ENCODE data around the gene CLDN17. TPM values are rescaled to one million over a fixed set of nuclear protein-coding genes. Genes with fewer than 3 reads are reported as not detected.

CLDN17 gene
- total RNA-seq, 1 experiment from 2014 or later: not detected

GRCh38 chr21:30200000-30200399 is 33.4 kb upstream of the CLDN17 start:
- H3K4me3 ChIP-seq (ENCODE audit: low read depth, low read length): no peak overlapping the region
- POLR2A ChIA-PET: no interaction called here
- Mint-ChIP-seq H3K4me1 (ENCODE audit: low read depth, unreplicated experiment) (no peaks in the 10 kb centered on the region), H3K27me3 (ENCODE audit: insufficient read depth, unreplicated experiment) (peaks cover 3% of the 10 kb centered on the region), H3K9me3 (ENCODE audit: unreplicated experiment) (no peaks in the 10 kb centered on the region), H3K4me3 (ENCODE audit: unreplicated experiment) (no peak overlapping the region), H3K27ac (ENCODE audit: unreplicated experiment) (no peak overlapping the region), H3K36me3 (ENCODE audit: insufficient read depth, unreplicated experiment) (no peaks in the 10 kb centered on the region)
- intact Hi-C loops (cut with micrococcal nuclease; ENCODE audit: unreplicated experiment): loop anchor here (5.0 kb wide), 1 partner anchor 593 kb away; no protein-coding TSS in a partner anchor
- no peaks in the 10 kb centered on the region for H3K27me3 ChIP-seq (replicated peaks; ENCODE audit: control insufficient read depth, insufficient read depth, low read length)
- H3K4me1 ChIP-seq: no peaks in the 10 kb centered on the region
- no peaks in the 10 kb centered on the region for H3K9me3 ChIP-seq
- TF ChIP-seq CTCF (IDR thresholded peaks at IDR 0.05; ENCODE audit: insufficient read depth in 1 of 2, low read depth in 1 of 2, low read length in 1 of 2, severe bottlenecking in 1 of 2, unreplicated experiment in 1 of 2): no peak
- DNase-seq: no peak
- BruUV-seq (replicated peaks): no TSS peak
- CTCF ChIA-PET: no interaction called here
- no peaks in the 10 kb centered on the region for H3K36me3 ChIP-seq (ENCODE audit: control insufficient read depth, insufficient read depth, low read length)

GRCh38 chr21:30194701-30195299 is 28.2 kb upstream of the CLDN17 start:
- no TSS peak for BruUV-seq (replicated peaks)
- DNase-seq: peak in 1 of 2 experiments; percentile 62
- H3K36me3 ChIP-seq (ENCODE audit: control insufficient read depth, insufficient read depth, low read length): no peaks in the 10 kb centered on the region
- TF ChIP-seq CTCF (IDR thresholded peaks at IDR 0.05; ENCODE audit: insufficient read depth in 1 of 2, low read depth in 1 of 2, low read length in 1 of 2, severe bottlenecking in 1 of 2, unreplicated experiment in 1 of 2): peak; percentile 59 to 64
- H3K36me3 Mint-ChIP-seq (ENCODE audit: insufficient read depth, unreplicated experiment): no peaks in the 10 kb centered on the region
- H3K27me3 ChIP-seq (replicated peaks; ENCODE audit: control insufficient read depth, insufficient read depth, low read length): no peaks in the 10 kb centered on the region
- no peak overlapping the region for H3K4me3 ChIP-seq (ENCODE audit: low read depth, low read length)
- intact Hi-C loops (cut with micrococcal nuclease; ENCODE audit: unreplicated experiment): loop anchor here (1.0 to 5.0 kb wide), 4 partner anchors 122 to 587 kb away; no protein-coding TSS in a partner anchor
- ChIA-PET POLR2A (no interaction called here), CTCF (no interaction called here)
- H3K9me3 Mint-ChIP-seq (ENCODE audit: unreplicated experiment): no peaks in the 10 kb centered on the region
- no peaks in the 10 kb centered on the region for H3K4me1 ChIP-seq
- no peak overlapping the region for H3K4me3 Mint-ChIP-seq (ENCODE audit: unreplicated experiment)
- H3K27ac Mint-ChIP-seq (ENCODE audit: unreplicated experiment): no peak overlapping the region
- H3K9me3 ChIP-seq: no peaks in the 10 kb centered on the region
- peaks cover 9% of the 10 kb centered on the region for H3K27me3 Mint-ChIP-seq (ENCODE audit: insufficient read depth, unreplicated experiment)
- H3K4me1 Mint-ChIP-seq (ENCODE audit: low read depth, unreplicated experiment): no peaks in the 10 kb centered on the region

GRCh38 chr21:30193201-30193600 is 26.6 kb upstream of the CLDN17 start:
- BruUV-seq (replicated peaks): no TSS peak
- H3K9me3 ChIP-seq: no peaks in the 10 kb centered on the region
- intact Hi-C loops (cut with micrococcal nuclease; ENCODE audit: unreplicated experiment): no loop called here
- ChIA-PET POLR2A (no interaction called here), CTCF (no interaction called here)
- no peaks in the 10 kb centered on the region for H3K9me3 Mint-ChIP-seq (ENCODE audit: unreplicated experiment)
- H3K36me3 ChIP-seq (ENCODE audit: control insufficient read depth, insufficient read depth, low read length): no peaks in the 10 kb centered on the region
- no peak overlapping the region for H3K27ac Mint-ChIP-seq (ENCODE audit: unreplicated experiment)
- H3K27me3 Mint-ChIP-seq (ENCODE audit: insufficient read depth, unreplicated experiment): peaks cover 9% of the 10 kb centered on the region
- no peak for TF ChIP-seq CTCF (IDR thresholded peaks at IDR 0.05; ENCODE audit: insufficient read depth in 1 of 2, low read depth in 1 of 2, low read length in 1 of 2, severe bottlenecking in 1 of 2, unreplicated experiment in 1 of 2)
- no peaks in the 10 kb centered on the region for H3K4me1 ChIP-seq
- H3K27me3 ChIP-seq (replicated peaks; ENCODE audit: control insufficient read depth, insufficient read depth, low read length): no peaks in the 10 kb centered on the region
- no peak overlapping the region for H3K4me3 Mint-ChIP-seq (ENCODE audit: unreplicated experiment)
- no peak for DNase-seq
- no peak overlapping the region for H3K4me3 ChIP-seq (ENCODE audit: low read depth, low read length)
- no peaks in the 10 kb centered on the region for H3K36me3 Mint-ChIP-seq (ENCODE audit: insufficient read depth, unreplicated experiment)
- H3K4me1 Mint-ChIP-seq (ENCODE audit: low read depth, unreplicated experiment): no peaks in the 10 kb centered on the region

Data from Caco-2 (cell line).